Dedifferentiated amniotic fluid mesenchymal stem cell (primary cell): ENCODE measurements around the gene PRRC2A.
A peak's percentile ranks its signal among the peaks of the same experiment; 100 is the strongest.
"Not testable (repeated sequence)": the region's sequence is repeated elsewhere in the genome, so short reads cannot be mapped to it uniquely, and the experiment has no call there.

Experiments
- DNase-seq: peaks from one replicate; pipeline ENCODE4 v3.0.0-alpha.2; 2016; ENCODE audit errors: extremely low spot score

Gene PRRC2A

DNA sequence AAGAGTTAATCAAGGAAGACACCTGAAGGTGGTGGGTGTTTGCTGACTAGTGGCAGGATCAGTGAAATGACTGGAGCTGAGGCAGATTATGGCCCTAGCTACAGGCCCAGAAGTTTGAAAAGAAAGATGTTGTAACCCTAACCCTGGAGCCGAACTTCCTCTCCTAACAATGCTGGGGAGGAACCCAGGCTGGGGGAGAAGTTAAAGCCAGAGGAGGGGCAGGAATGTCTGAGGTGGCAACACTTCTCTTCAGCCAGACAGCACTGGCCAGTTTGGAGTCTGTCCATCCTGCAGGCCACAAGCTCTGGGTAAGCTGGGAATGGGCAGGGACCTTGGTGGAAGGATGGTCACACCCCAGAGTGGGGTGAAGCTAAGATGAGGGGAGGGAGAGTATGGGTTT is 34.5 kb upstream of the PRRC2A start, which contains the start of gene LST1:
LST1 (plus strand) TSS at position 270 of the 400 bp plus-strand sequence. CDS start 1,023 bp downstream, outside the sequence.
- no peak for DNase-seq

DNA sequence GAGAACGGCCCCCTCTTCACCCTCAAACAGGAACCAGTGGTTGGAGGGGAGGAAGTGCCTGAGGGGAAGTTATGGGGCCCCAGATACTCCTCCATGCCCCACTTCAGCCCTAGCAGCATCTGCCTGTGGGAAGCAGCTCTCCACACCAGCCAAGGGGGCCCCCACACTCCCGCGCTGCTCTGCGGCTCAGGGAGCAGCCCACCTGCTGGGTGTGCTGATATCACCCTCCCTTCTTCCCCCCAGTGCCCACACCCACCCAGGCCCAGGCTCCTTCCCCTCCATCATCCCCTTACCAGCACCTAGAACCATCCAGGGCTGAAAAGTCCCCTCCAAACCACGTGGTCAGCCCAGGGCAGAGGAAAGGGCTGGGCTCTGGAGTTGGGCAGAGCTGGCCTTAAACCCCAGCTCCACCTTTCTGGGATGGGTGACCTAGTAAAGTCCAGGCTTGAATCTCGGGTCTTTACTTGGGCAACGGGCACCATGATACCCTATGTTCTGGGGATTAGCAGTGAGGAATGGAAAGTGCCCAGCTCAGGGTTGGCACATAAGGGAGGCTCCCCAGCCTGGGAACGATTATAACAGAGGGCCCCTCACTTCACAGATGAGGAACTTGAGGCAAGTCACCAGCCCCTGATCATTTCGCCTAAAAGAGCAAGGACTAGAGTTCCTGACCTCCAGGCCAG is 33.8 kb upstream of the PRRC2A start:
- no peak for DNase-seq

DNA sequence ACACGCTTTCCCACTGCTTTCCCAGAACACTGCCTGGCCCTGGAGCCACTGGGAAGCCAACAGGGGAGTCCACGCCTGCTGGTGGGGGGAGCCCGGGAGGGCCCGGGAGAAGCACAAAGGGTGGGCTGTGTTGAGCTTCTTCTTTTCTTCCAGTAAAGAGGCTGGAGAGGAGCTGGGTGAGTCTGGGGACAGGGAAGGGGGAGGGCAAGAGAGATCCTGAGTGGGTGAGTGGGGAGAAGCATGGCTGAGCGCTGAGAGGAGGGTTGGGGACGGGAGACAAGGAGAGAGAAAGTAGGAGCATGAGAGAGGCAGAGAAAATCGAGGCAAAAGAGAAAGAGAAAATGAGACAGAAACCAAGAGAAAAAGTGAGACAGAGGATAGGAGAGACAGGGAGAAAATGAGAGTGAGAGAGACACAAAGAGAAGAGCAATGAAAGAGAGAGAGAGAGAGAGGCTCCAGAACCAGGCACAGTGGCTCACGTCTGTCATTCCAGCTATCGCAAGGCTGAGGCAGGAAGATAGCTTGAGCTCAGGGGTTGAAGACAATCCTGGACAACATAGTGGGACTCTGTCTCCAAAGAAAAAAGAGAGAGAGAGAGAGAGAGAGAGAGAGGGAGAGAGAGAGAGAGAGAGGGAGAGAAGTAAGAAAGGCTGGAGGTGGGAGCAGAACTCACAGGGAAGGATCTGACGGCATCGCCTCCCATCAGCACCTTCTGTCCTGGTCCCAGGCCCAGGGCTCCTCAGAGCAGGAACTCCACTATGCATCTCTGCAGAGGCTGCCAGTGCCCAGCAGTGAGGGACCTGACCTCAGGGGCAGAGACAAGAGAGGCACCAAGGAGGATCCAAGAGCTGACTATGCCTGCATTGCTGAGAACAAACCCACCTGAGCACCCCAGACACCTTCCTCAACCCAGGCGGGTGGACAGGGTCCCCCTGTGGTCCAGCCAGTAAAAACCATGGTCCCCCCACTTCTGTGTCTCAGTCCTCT is 32.4 kb upstream of the PRRC2A start:
- no peak for DNase-seq

DNA sequence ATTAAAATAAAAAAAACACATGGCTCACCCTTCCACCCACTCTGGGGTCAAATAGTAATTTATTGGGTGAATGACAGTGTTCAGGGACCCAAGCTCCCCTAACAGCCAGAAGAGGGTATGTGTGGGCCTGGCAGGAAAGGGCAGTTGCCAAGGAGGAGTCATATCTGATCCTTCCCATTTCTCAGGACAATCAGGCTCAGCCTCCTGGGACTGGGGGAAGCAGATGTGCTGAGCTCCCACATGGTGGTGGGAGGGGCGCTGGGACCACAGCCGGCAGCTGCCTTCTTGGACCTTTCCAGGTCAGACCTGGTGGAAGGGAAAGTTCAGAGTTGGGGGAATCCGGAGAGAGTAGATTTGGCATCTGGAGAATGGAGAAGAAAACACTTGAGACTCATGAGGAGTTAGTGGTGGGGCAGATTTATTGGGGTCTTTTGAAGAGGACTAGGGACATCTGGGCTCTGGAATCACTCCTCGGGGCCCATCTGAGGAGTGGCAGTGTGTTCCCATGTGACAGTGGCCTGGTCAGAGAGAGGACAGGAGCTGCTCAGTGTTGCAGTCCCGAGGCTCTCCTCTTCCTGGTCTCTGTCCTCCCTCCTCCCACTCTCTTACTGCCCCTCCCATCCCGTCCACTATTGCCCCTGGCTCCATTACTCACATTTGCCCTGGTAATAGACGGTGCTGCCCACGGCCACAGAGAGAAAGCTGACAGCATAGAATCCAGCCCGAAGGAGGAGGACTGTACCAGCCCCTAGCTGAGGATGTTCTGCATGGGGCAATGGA is 31.5 kb upstream of the PRRC2A start:
- no peak for DNase-seq

DNA sequence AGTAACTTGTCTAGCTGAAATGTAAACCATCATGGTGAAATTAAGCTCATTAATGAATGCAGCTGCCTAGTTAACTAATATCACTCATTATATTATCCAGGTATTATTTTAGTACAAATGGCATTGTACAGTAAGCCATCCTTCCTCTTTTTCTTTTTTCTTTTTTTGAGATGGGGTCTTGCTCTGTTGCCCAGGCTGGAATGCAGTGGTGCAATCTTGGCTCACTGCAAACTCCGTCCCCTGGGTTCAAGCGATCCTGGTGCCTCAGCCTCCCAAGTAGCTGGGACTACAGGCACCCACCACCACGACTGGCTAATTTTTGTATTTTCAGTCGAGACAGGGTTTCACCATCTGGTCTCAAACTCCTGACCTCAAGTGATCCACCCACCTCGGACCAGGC is 29.8 kb upstream of the PRRC2A start:
- DNase-seq: not testable (repeated sequence)

DNA sequence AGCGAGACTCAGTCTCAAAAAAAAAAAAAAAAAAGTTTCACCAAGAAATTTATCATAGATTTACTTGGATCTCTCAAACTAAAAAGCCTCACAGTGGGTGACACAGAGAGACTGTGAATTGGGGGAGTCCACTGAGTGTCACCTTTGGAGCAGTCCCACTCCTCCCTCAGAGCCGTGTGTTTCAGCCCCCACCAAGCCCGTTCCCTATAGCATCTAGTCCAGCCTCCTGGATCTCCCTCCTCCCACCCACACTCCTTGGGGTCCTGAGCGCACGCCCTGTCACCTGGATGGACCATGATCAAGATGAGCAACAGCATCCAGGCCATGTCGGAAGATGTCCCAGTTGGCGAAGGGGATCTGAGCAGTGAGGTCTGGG is 28.1 kb upstream of the PRRC2A start:
- DNase-seq: no peak

DNA sequence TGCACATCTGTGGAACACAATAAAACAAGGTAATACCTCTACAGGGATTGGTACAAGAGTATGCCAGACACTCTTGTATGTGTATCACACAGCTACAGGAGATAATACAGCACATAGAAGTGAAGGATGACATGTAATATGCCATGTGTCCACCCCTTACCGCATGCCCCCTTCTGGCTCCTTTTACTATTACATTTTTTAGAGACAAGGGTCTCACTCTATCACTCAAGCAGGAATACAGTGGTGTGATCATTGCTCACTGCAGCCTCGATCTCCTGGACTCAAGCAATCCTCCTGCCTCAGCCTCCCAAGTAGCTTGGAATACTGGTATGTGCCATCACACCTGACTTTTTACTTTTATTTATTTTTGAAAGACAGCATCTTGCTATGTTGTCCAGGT is 23.5 kb upstream of the PRRC2A start:
- DNase-seq: no peak

DNA sequence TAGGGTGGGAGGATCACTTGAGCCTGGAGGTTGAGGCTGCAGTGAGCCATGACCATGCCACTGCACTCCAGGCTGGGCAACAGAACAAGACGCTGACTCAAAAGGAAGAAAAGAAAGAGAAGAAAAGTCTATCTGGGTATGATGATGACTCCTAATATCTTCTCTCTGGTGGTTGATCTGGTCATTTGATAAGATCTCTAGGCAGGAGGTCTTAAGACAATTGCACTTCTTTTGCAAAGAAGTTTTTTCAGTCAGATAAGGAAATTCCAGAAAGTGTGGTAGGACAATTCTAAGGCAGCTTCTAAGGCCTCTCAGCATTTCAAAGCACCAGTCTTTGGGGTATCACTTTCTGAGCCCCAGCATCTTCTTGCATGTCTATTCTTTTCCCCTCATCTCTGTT is 13.2 kb upstream of the PRRC2A start:
- no peak for DNase-seq

DNA sequence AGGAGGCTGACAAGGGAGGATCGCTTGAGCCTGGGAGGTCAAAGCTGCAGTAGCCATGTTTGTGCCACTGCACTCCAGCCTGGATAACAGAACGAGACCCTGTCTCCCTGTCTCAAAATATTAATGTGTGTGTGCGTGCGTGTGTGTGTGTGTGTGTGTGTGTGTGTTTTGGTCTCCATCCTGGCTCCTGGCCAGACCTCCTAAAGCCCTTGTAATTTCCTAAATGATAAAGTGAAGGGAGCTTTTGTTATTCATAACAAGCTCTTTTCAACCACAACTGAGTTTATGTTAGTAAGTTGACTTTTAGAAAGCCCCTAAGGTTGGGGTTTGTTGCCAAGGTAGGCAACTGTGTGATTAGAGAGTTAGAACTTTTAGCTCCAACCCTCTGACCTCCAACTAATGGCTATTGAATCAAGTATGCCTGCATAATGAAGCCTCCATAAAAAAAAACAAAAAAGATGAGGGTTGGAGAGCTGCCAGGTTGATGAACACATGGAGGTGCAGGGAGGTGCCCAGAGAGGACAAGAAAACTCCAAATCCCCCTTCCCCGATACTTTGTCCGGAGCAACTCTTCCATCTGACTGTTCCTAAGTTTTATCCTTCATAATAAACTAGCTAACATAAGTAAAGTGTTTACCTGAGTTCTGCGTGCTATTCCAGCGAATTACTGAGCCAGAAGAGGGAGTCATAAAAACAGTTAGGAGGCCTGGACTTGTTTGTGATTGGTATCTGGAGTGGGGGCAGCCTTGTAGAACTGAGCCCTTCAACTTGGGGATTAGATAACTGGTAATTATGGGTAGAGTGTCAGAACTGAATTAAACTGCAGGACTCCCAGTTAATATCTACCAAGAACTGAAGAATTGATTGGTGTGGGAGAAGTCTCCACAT is 10.8 kb upstream of the PRRC2A start:
- no peak for DNase-seq

DNA sequence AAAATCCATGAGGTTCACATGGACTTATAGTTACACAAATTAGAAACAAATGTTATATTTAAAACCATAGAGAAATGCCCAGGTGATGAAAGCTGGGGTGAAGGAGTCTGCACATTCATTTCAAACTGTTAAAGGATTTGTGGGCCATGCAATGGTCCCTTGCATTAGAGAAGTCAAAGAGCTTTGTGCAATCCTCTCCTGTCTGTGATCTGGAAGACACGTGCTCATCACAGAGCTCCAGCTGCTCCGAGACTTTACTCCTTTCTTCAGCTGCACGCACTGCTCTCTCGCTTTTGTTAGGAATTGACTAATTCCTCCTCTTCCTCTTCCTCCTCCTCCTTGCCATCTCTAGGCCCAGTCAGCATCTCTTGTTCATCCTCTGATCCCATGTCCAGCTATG is 9.5 kb upstream of the PRRC2A start:
- no peak for DNase-seq

DNA sequence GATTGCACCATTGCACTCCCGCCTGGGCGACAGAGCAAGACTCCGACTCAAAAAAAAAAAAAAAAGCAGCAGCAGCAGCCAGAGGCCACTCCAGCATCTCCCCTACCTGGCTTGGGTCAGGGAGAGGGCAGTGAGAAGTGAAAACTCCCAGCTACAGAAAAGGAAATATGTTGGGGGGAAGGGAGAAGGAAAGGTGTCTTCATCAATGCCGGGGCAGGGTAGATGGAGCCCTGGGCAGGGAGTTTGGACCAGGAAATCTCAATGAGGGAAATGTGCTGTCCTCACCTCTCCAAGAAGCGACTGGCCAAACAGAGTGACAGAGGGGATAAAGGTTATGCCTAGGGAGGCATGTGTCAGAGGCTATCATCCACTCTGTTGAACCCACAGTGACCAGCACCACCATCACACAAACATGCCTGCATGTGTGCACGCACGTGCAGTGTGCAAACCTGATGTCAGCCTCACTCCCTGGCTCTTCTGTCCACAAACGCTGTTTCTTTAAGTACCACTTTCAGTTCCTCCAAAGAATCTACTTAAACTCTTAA is 6.4 kb upstream of the PRRC2A start:
- no peak for DNase-seq

DNA sequence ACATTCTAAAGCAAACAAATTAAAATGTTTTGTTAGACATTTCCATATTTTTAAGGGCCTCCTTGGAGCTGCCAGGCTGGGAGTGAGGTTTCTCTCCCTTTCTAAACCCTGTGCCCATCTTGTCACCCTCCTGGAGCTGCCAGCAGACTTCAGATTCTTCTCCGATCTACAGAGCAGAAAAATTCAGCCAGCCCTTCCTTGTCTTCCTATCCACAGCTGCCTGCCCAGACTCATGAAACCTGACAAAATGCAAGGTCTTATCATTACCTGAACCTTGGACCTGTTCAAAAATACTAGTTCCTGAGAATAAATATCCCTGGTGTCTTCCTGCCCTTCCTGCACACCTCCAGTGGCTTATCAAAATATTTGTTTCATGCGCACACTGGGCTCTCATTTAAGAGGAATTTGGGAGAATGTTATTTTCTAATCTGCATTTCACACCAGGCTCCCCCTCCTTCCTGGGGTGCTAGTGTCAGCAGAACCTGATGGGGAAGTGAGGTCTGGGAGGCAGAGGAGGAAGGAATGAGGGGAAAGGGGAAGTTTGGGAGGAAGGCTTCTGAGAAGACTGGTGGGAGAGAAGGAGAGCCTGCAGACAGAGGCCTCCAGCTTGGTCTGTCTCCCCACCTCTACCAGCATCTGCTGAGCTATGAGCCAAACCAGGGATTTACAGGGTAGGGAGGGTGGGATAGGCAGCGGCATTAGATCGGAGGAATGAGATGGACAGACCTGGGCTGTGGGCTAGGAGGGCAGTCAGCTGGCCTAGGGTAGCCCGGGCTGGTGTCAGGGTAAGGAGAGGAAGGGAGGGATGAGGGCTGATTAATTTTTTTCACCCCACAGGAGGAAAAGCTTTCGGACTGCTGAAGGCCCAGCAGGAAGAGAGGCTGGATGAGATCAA is 5.6 kb upstream of the PRRC2A start, which contains the start of gene AIF1:
AIF1 (plus strand) TSS at position 551 of the 895 bp plus-strand sequence; CDS start at position 647, 96 bp downstream.
- DNase-seq: no peak

DNA sequence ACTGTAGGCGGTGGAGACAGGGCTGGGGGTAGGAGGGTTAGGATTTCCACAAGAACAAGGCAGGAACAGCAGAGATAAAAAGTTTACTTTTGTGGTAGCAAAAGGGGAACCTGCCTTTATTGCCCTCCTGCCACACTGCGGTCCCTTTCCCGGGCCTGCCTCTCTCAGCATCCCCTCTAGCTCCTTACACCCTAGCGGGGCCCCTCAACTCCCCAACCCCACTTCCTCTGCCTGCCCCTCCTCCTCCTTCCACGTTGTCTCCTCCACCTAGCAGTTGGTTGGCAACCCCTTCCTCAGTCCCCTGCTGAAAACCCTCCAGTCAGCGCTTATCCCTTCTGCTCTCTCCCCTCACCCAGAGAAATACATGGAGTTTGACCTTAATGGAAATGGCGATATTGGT is 4.8 kb upstream of the PRRC2A start:
- DNase-seq: no peak

DNA sequence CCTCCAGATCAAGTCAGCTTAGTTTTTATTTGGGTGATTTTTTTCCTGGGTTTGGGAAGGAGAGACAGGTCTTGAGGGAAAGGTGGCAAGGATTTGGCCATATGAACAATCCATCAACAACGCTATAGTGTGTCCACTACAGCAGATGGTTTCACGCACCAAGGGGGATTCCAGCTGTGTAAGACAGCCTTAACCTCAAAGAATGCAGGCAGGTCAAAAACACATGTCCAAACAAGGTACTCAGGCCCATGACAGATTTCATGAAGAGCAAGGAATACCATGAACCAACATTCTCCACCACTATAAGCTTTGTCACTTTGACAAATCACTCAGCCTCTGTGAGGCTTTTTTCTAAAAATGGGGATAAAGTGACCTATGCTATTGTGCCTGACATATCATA is 3.5 kb upstream of the PRRC2A start:
- DNase-seq: no peak

DNA sequence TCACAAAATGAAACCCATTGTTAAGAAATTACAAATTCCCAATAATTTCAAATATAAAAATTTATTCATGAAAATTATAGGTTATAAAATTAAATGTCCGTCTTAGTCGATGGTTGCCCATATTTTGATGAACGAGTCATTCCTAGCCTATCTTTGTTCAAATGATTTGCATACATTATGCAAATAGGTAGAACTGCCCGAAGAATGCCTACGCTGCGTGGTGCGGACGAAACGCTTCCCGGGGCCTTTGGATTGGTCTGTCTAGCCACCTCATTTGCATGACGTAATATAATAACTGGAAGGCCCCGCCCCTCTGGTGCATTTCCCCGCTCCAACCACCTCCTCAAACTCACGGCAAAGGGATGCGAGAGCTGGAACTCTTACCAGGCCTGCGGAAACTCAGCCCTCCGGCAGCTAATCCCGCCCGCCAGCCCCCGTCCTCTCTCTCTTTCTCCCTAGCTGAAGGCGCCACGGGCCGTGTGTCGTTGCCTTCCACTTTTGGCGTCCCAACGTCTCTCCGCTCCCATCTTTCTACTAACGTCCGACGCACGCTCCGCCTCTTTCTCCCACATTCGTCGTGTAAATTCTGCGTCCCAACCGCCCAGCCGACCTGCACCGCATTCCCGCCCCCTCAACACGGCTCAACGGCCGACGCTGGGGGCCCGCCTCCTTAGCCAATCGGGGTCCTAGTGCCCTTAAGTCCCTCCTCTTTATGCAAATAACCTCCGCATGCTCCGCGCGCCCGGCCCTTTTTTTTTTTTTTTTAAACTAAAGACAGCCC is 520 bp upstream of the PRRC2A start:
- DNase-seq: peak; percentile 99

DNA sequence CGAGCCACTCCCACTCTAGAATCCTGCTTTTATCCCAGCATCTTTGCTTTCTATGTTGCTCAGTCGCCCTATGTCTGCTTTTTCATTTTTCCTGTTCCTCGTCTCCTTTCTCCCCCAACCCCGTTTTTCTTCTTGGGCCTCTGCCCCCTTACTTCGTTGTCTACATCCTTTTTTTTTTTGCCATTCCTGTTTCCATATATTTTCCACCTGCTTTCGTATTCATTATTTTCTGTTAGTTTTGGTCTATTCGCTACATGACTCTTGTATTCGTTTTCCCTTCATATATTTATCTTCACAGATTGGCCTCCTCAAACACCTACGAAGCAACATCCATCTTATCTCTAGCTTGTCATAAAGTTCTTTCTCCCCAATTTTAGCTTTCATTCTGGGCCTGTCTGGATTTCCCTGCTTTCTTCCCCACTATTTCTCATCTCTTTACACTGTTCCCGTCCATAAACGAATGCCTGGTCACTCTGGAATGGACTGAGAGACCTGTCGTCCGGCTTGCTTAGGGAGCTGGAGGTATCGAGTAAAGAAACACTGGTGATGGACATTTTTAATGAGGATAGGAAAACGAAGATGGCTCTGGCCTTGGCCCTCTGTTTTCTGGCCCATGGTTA is 915 bp downstream of the PRRC2A start:
- no peak for DNase-seq

DNA sequence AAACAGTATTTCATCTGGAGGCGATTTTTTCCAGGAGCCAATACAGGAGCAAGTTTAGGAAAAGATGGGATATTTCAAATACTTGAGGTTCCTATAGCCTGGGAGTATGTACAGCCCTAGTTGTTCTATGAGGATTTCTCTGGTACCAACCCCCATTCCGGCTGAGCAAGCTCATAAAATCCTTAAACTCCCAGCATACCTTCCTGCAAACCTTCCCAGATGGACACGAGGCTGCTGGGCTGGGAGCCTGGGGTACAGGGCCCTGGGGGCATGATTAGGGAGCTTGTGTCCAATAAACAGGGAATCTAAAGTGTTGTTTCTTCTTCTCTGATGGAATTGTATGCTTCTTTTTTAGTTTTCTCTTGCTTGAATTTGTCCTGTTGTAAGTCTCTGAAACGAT is 1.5 kb downstream of the PRRC2A start:
- no peak for DNase-seq

DNA sequence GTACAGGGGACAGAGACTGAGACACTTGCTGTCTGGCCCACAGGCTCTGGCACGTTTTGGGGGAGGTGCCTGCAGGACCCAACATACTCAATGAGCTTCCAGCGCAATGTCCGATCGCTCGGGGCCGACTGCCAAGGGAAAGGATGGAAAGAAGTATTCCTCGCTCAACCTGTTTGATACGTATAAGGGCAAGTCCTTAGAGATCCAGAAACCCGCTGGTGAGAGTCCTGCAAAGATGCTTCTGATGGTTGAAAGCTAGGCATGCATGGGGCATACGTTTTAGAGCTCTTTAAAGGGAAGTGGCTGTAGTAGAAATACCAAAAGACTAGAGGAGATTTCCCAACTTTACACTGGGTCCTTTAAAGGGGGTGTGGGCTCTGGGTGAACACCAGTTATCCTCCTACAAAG is 2.2 kb downstream of the PRRC2A start:
- no peak for DNase-seq
